ENCODE data around the gene STX2. TPM values are rescaled to one million over a fixed set of nuclear protein-coding genes. Genes with fewer than 3 reads are reported as not detected.
A peak's percentile ranks its signal among the peaks of the same experiment; 100 is the strongest.
"Not testable (repeated sequence)": the region's sequence is repeated elsewhere in the genome, so short reads cannot be mapped to it uniquely, and the experiment has no call there.

STX2 gene
- total RNA-seq, 2 experiments from 2014 or later = 22.4 to 23.0 TPM

GRCh38 chr12:130875193-130875592, 36.1 kb upstream of the STX2 start:
- Mint-ChIP-seq H3K4me1 (peaks cover 71% of the 10 kb centered on the region), H3K27me3 (no peaks in the 10 kb centered on the region), H3K9me3 (no peaks in the 10 kb centered on the region), H3K4me3 (no peak overlapping the region), H3K27ac (no peak overlapping the region), H3K36me3 (ENCODE audit: low read depth) (peaks cover 54% of the 10 kb centered on the region)
- no peak for DNase-seq
- POLR2A ChIA-PET = no interaction called here
- CTCF ChIA-PET = no interaction called here

- peak overlapping the region; percentile 20 for H3K4me3 Mint-ChIP-seq
- ChIA-PET CTCF (no interaction called here), POLR2A (no interaction called here)
- H3K4me1 Mint-ChIP-seq = peaks cover 68% of the 10 kb centered on the region
- H3K27ac Mint-ChIP-seq = peak overlapping the region; percentile 66
- no peak for DNase-seq
- H3K27me3 Mint-ChIP-seq = no peaks in the 10 kb centered on the region
- H3K36me3 Mint-ChIP-seq (ENCODE audit: low read depth) = peaks cover 54% of the 10 kb centered on the region
- H3K9me3 Mint-ChIP-seq = no peaks in the 10 kb centered on the region
These were observed 35.6 kb upstream of the STX2 start for GRCh38 chr12:130874696-130875095.

- Mint-ChIP-seq H3K4me1 (peaks cover 61% of the 10 kb centered on the region), H3K27ac (peak overlapping the region; percentile 66), H3K36me3 (ENCODE audit: low read depth) (peaks cover 54% of the 10 kb centered on the region), H3K4me3 (peak overlapping the region; percentile 90), H3K27me3 (no peaks in the 10 kb centered on the region), H3K9me3 (no peaks in the 10 kb centered on the region)
- DNase-seq = peak; percentile 27
- CTCF ChIA-PET = interaction anchor here (1.6 kb wide), 1 partner anchor 47 kb away, joined by 6 read pairs; no protein-coding TSS in a partner anchor
- POLR2A ChIA-PET = interaction anchor here (1.5 kb wide), 1 partner anchor 36 kb away, joined by 5 read pairs; no protein-coding TSS in a partner anchor
These were observed 34.8 kb upstream of the STX2 start for GRCh38 chr12:130873825-130874224.

GRCh38 chr12:130873106-130873795, 34.2 kb upstream of the STX2 start:
- Mint-ChIP-seq H3K4me1 (peaks cover 61% of the 10 kb centered on the region), H3K4me3 (peak overlapping the region; percentile 90), H3K27ac (peak overlapping the region; percentile 93), H3K9me3 (no peaks in the 10 kb centered on the region), H3K27me3 (no peaks in the 10 kb centered on the region), H3K36me3 (ENCODE audit: low read depth) (peaks cover 54% of the 10 kb centered on the region)
- ChIA-PET CTCF (interaction anchor here (1.6 kb wide), 1 partner anchor 46 kb away, joined by 6 read pairs; no protein-coding TSS in a partner anchor), POLR2A (interaction anchor here (0.7 to 1.5 kb wide), 2 partner anchors 36 to 233 kb away, joined by 3 to 5 read pairs; no protein-coding TSS in a partner anchor)
- no peak for DNase-seq

- no peaks in the 10 kb centered on the region for H3K27me3 Mint-ChIP-seq
- H3K4me1 Mint-ChIP-seq = peaks cover 60% of the 10 kb centered on the region
- H3K4me3 Mint-ChIP-seq = peak overlapping the region; percentile 90
- H3K9me3 Mint-ChIP-seq = no peaks in the 10 kb centered on the region
- ChIA-PET CTCF (interaction anchor here (1.6 kb wide), 1 partner anchor 46 kb away, joined by 6 read pairs; no protein-coding TSS in a partner anchor), POLR2A (interaction anchor here (0.7 to 1.5 kb wide), 2 partner anchors 35 to 233 kb away, joined by 3 to 5 read pairs; no protein-coding TSS in a partner anchor)
- peak overlapping the region; percentile 93 for H3K27ac Mint-ChIP-seq
- peaks cover 50% of the 10 kb centered on the region for H3K36me3 Mint-ChIP-seq (ENCODE audit: low read depth)
- DNase-seq = peak; percentile 57
These were observed 33.4 kb upstream of the STX2 start for GRCh38 chr12:130872179-130873096.

GRCh38 chr12:130871286-130872178, 32.5 kb upstream of the STX2 start, which contains the start of gene RAN:
Gene RAN (plus strand): TSS chr12:130872066. CDS start chr12:130872594, 528 bp downstream.
- Mint-ChIP-seq H3K36me3 (ENCODE audit: low read depth) (peaks cover 41% of the 10 kb centered on the region), H3K4me3 (peak within 1 kb of the TSS; percentile 90), H3K9me3 (no peaks in the 10 kb centered on the region), H3K27ac (peak within 1 kb of the TSS; percentile 94), H3K4me1 (peaks cover 56% of the 10 kb centered on the region), H3K27me3 (no peaks in the 10 kb centered on the region)
- CTCF ChIA-PET = interaction anchor here (1.0 to 2.0 kb wide), 10 partner anchors 14 to 261 kb away, joined by 3 to 15 read pairs (median 6); partner anchors contain the start of gene STX2
- POLR2A ChIA-PET = interaction anchor here (0.7 to 2.7 kb wide), 7 partner anchors 9 to 75 kb away, joined by 3 to 26 read pairs (median 4); partner anchors contain the start of gene STX2
- DNase-seq = peak; percentile 93

GRCh38 chr12:130870442-130871285, 31.6 kb upstream of the STX2 start:
- H3K27me3 Mint-ChIP-seq = no peaks in the 10 kb centered on the region
- peaks cover 32% of the 10 kb centered on the region for H3K36me3 Mint-ChIP-seq (ENCODE audit: low read depth)
- ChIA-PET CTCF (interaction anchor here (0.8 to 2.0 kb wide), 12 partner anchors 10 to 262 kb away, joined by 3 to 15 read pairs (median 6); partner anchors contain the start of gene STX2), POLR2A (interaction anchor here (0.7 to 2.7 kb wide), 8 partner anchors 10 to 74 kb away, joined by 3 to 26 read pairs (median 4); partner anchors contain the start of gene STX2)
- H3K27ac Mint-ChIP-seq = peak overlapping the region; percentile 94
- peaks cover 49% of the 10 kb centered on the region for H3K4me1 Mint-ChIP-seq
- H3K4me3 Mint-ChIP-seq = peak overlapping the region; percentile 82
- DNase-seq = peak; percentile 80
- H3K9me3 Mint-ChIP-seq = no peaks in the 10 kb centered on the region

GRCh38 chr12:130868412-130868811, 29.4 kb upstream of the STX2 start:
- no peak for DNase-seq
- H3K27me3 Mint-ChIP-seq = no peaks in the 10 kb centered on the region
- no peak overlapping the region for H3K4me3 Mint-ChIP-seq
- ChIA-PET CTCF (no interaction called here), POLR2A (interaction anchor here (0.7 kb wide), 1 partner anchor 23 kb away, joined by 3 read pairs; no protein-coding TSS in a partner anchor)
- H3K9me3 Mint-ChIP-seq = no peaks in the 10 kb centered on the region
- H3K27ac Mint-ChIP-seq = peak overlapping the region; percentile 4
- peaks cover 27% of the 10 kb centered on the region for H3K4me1 Mint-ChIP-seq
- peaks cover 10% of the 10 kb centered on the region for H3K36me3 Mint-ChIP-seq (ENCODE audit: low read depth)

- CTCF ChIA-PET = no interaction called here
- Mint-ChIP-seq H3K9me3 (no peaks in the 10 kb centered on the region), H3K27me3 (no peaks in the 10 kb centered on the region), H3K4me1 (peaks cover 2% of the 10 kb centered on the region), H3K36me3 (ENCODE audit: low read depth) (no peaks in the 10 kb centered on the region), H3K27ac (no peak overlapping the region), H3K4me3 (no peak overlapping the region)
- DNase-seq = no peak
- POLR2A ChIA-PET = no interaction called here
These were observed 24.2 kb upstream of the STX2 start for GRCh38 chr12:130863298-130863697.

GRCh38 chr12:130862771-130863170, 23.7 kb upstream of the STX2 start:
- POLR2A ChIA-PET; H3K4me3 Mint-ChIP-seq; H3K9me3 Mint-ChIP-seq; H3K27me3 Mint-ChIP-seq; H3K27ac Mint-ChIP-seq; H3K36me3 Mint-ChIP-seq (ENCODE audit: low read depth); DNase-seq; CTCF ChIA-PET; H3K4me1 Mint-ChIP-seq: not testable (repeated sequence)

- no peak for DNase-seq
- ChIA-PET CTCF (no interaction called here), POLR2A (no interaction called here)
- Mint-ChIP-seq H3K27me3 (no peaks in the 10 kb centered on the region), H3K36me3 (ENCODE audit: low read depth) (no peaks in the 10 kb centered on the region), H3K4me3 (no peak overlapping the region), H3K4me1 (no peaks in the 10 kb centered on the region), H3K9me3 (peaks cover 5% of the 10 kb centered on the region), H3K27ac (no peak overlapping the region)
These were observed 23.1 kb upstream of the STX2 start for GRCh38 chr12:130862161-130862560.

Data from activated CD4-positive, alpha-beta memory T cell treated with anti-CD3 and anti-CD28 coated beads, Interleukin-2, amount 10 ng/mL, durations not matched to agents 7 days and 5 days (primary cell).